Uterine smooth muscle cell (primary cell): Measurements from ENCODE around the gene CXorf38. TPM values are rescaled to one million over a fixed set of nuclear protein-coding genes. Genes with fewer than 3 reads are reported as not detected.

Experiments
- total RNA-seq: library from RNA; depleted of rRNA; stranded (reverse); fragments of >200 nt; gene quantifications from 2 replicates; pipeline ENCODE4 v1.2.3, GENCODE V29; 2014

CXorf38 gene, protein sequence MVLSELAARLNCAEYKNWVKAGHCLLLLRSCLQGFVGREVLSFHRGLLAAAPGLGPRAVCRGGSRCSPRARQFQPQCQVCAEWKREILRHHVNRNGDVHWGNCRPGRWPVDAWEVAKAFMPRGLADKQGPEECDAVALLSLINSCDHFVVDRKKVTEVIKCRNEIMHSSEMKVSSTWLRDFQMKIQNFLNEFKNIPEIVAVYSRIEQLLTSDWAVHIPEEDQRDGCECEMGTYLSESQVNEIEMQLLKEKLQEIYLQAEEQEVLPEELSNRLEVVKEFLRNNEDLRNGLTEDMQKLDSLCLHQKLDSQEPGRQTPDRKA
- 10.7 and 12.8 TPM in 2 replicates for total RNA-seq

DNA sequence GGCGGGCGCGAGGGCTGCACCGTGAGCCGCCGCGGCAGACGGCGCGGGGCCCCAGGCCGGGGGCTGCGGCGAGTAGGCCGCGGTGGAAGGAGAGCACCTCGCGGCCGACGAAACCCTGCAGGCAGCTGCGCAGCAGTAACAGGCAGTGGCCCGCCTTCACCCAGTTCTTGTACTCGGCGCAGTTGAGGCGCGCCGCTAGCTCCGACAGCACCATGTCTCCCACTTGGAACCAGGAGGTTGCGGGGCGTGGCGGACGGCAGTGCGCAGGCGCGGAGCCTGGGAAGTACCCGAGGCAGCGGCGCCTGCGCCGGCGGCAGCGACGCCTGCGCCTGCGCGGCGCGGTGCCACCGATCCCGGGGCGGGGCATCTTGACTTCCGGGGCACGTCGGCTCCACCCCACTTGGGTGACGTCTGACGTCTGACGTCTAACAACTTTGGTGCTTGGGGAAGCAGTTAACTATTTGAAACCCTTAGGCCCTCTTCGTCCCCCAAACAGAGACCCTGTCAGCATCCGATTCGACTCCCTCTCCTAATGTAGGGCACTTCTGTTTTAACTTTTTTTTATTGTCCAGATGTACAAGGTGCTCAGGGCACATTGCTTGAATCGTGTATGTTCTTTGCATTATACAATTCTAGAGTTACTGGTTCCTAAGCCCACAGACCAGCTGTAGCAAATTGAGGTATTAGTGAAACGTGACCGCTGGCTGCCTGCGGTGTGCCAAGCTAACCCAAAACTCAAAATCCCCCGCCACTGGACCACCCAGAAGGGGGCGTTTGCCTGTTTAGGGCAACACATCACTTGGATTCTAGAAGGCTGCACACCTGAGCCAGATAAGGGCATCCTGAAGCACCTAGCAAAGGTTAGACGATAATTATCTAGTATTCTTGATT, at the start of gene CXorf38:
TSS of gene CXorf38 (minus strand) at position 255 of the 891 bp plus-strand sequence. CDS start at position 214, 41 bp downstream.

DNA sequence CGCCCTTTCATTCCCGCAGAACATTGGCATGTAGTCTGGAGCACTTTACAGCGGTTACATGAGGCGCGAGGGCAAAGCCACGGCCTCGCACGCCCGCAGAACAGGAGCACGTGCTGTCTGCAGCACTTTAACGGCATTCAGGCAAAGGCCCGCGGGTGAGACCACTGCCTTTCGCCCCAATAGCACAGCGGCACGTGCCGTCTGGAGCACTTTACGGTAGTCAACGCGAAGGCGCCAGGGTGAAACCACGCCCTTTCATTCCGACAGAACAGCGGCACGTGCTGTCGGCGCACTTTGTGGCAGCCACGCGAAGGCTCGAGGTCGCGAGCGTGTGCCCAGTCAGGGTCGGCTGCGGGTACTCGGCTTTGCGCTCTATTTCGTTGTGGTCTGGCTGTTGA, 24.2 kb downstream of the CXorf38 start, which contains the start of gene MPC1L:
TSS of gene MPC1L (plus strand) at position 290 of the 398 bp plus-strand sequence. CDS start 138 bp downstream, outside the sequence.

DNA sequence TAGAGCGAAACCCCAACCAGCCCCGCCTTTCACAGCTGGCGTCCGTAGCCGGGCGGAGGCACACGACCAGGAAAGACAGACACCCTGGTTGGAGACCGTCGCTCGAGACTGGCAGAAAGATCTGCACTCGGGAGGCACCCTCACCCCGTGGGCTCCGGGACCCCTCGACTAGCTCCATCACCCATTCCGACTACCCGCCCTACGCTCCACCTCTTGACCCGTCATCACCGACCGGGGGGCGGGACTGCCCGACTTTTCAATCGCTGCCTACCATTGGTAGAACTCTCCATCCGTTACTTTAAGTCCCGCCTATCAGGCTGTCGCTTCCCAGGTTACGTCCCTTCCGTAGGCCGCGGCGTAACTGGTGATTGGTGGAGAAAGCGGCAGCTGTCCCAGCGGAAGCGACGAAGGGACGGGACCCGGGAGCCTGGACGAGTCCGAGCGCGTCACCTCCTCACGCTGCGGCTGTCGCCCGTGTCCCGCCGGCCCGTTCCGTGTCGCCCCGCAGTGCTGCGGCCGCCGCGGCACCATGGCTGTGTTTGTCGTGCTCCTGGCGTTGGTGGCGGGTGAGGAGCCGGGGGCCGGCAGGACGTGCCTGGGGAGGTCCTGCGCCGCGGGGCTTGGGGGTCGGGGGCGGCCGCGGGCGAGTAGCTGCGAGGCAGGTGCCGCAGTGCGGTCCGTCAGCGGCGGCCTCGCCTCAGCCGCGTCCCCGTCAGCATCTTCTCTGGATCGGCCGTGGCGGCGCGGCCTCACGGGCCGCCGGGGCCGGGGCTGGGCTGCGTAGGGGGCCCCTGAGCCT, 66.6 kb downstream of the CXorf38 start, which contains the start of gene ATP6AP2:
TSS of gene ATP6AP2 (plus strand) at position 434 of the 799 bp plus-strand sequence. CDS start at position 530, 96 bp downstream.

Other genes with a start within 250 kb of the CXorf38 start
- 95.8 and 133 TPM in 2 replicates for gene ATP6AP2, start 66.6 kb downstream of the CXorf38 start, total RNA-seq
- gene MPC1L, start 24.1 kb downstream of the CXorf38 start, total RNA-seq, result not detected in 2 replicates
- gene MED14, start 88.0 kb upstream of the CXorf38 start, total RNA-seq, result 14.9 and 25.8 TPM in 2 replicates